MM.1S (cell line): ENCODE data around the gene MMAA.

ENCODE experiments used
- CTCF ChIP-seq: fragments of 300-600 bp; sonication (generic); IDR thresholded peaks from 2 replicates; pipeline ENCODE4 v1.5.1; 2016; ENCODE audit warnings: antibody characterized with exemption, low read length, mixed read lengths
- EZH2 ChIP-seq: fragments of 300-600 bp; sonication (generic); optimal IDR thresholded peaks from 2 replicates; pipeline ENCODE3; 2017; ENCODE audit warnings: low read depth, mild to moderate bottlenecking, antibody characterized with exemption, low read length, mixed read lengths

- TF ChIP-seq CTCF, result no peak
- TF ChIP-seq EZH2, result no peak
Observed at GRCh38 chr4:145679991-145680455, 60.8 kb downstream of the MMAA start, which contains the start of gene C4orf51.
